HG02870 (cell line): Measurements from ENCODE around the gene SEC23B.
"Not testable (repeated sequence)": the region's sequence is repeated elsewhere in the genome, so short reads cannot be mapped to it uniquely, and the experiment has no call there.

Source experiments
- ATAC-seq: cut with Tn5 transposase; IDR thresholded peaks from one replicate; pipeline ENCODE4 v1.9.1; 2021; ENCODE audit warnings: mild to moderate bottlenecking, moderate library complexity; ENCODE audit not compliant: unreplicated experiment

The SEC23B gene

DNA sequence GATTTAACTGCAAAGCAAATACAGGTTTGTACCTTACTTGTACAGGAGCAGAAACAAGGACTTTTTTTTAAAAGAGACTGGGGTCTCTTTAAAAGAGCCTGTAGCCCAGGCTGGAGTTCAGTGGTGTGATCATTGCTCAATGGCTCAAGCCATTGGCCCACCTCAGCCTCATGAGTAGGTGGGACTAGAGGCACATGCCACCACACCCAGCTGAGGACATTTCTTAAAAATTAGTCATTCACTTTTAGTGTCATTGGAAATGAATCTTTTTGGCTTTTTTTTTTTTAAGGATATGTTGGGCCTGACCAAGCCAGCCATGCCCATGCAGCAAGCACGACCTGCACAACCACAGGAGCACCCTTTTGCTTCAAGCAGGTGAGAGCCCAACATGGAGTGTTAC, 16.9 kb downstream of the SEC23B start:
- ATAC-seq, result no peak

- not testable (repeated sequence) for ATAC-seq
These were observed 19.0 kb downstream of the SEC23B start for GRCh38 chr20:18526761-18527160.

- no peak for ATAC-seq
These were observed 19.6 kb downstream of the SEC23B start for GRCh38 chr20:18527339-18527738.

DNA sequence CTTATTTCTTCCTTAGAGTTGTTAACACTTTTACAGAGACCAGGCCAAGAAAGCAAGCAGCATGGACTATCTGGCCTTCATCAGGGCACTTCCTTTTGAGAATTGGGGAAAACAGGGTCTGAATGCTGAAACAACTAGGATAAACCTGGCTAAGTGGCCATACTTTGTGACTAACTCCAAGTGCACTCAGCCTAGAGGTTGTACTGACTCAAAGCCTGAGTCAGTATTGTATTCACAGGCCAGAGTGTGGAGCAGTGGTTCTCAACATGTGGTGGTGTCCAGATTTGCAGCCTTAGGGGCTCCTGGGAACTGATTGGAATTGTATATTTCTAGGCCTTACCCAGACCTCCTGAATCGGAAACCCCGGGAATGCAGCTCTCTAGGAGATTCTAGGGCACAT, 20.1 kb downstream of the SEC23B start:
- no peak for ATAC-seq

DNA sequence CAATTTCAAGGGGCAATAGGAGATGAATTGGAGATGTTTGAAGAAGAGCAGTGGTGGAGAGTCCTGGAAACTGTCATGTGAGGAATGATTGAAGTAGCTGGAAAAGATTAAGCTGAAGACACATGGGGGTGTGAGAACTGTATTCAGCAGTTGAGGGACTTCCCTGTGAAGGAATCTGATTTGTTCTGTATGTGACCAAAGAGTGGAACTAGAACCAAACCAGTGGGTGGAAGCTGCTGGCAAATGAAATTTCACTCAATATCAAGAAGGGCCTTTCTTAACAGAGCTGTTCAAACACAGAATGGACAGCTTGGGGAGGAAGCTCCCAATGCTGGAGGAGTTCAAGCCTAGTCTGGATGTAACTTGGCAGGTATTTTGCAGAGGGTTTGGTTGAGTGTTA, 21.3 kb downstream of the SEC23B start:
- no peak for ATAC-seq

- ATAC-seq, result no peak
These were observed 24.9 kb downstream of the SEC23B start for GRCh38 chr20:18532626-18533025.

GRCh38 chr20:18533491-18533890, 25.8 kb downstream of the SEC23B start:
- no peak for ATAC-seq

DNA sequence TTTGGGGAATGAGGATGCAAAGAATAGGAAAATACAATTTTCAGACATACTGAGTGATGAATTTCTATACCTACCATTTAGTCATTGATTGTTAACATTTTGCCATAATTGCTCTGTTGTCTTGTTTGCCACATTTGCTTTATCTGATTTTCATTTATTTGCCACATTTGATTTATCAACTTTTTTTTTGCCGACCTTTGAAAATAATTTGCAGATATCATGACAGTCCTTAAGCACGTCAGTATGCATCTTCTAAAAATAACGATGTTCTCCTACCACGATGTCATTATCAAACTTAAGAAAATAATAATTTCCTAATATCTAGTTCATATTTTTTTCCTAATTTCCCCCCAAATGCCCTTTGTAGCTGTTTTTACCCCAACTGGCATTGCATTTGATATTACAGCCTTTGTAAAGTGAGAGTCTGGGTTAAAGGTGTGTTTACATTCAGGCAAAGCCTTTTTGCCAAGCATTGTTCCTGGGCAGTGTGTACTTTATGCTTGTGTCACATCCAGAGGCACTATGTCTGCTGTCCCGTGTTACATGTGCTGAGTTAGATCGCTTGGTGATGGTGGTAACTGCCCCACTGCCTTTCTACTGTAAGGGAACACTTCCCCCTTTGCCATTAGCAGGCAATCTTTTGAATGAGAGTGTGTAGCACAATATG, 26.4 kb downstream of the SEC23B start:
- ATAC-seq, result no peak

GRCh38 chr20:18537651-18538050, 29.9 kb downstream of the SEC23B start:
- no peak for ATAC-seq

GRCh38 chr20:18541741-18542140, 34.0 kb downstream of the SEC23B start:
- no peak for ATAC-seq

DNA sequence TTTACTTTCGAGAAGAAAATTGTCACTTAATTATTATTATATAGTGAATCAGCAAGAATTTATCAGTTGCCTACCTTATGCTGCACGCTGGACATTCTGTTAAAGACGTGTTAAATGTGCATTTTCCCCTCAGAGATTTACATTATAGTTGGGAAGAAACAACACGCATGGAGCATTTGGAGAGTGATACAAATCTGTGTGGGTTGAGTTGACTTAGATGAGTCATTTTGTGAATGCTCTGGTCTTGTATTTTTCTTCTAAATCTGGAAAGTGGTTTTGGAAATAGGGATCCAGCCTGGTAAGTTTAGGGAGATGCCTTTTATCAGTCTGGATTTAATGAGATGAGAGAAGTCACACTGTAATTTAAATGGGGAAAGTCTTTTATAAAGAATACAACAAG, 35.5 kb downstream of the SEC23B start:
- ATAC-seq, result no peak

DNA sequence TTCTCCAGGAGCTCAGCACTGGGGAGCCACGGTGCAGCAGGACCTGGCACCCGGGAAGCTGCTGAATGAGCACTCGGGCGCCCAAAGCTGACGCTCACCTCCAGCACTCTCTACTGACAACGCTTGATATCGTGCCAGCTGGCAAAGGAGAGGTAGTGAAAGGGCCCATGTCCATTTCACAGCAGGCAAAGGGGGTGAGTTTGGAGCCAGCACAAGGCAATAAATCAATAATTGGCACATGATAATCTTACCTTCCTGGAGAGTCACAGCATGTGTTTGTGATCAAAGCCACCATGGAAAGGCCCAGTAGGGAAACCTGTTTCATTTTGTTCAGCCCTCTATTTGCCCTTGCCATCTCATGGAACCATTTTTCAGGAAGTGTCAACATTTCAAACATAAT, 36.2 kb downstream of the SEC23B start:
- ATAC-seq, result no peak

GRCh38 chr20:18545566-18545965, 37.8 kb downstream of the SEC23B start:
- no peak for ATAC-seq

DNA sequence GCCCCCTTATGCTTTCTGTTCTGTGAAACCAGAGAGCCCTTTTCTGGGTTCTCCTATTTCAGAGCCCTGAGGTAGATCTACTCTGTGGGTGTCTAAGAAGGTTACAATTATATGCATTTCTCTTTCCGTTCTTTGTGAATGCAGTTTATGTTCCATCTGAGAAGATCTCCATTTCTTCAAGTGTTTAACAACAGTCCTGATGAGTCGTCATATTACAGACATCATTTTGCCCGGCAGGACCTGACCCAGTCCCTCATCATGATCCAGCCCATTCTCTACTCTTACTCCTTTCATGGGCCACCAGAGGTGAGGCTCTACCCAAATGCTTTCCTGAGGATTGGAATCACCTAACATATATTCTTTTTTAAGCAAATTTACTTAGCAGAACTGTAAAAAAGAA, 40.7 kb downstream of the SEC23B start:
- no peak for ATAC-seq

DNA sequence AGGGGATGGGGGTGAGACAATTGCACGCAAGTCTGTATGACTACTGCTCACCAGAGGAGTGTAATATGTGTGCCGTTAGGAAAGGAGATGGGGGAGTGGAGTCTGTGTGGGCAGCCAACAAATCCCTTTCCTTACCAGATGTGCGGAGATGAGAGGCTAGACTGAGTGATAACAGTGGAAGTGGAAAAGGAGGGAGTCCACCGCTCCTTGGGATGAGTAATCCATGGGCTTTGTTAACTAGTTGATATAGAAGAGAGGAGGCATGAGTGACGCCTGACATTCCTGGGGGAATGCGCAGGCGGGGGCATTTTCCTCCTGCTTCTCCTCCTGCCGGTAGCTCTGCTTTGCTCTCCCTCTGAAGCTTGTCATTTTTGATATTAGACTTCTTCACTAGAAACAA, 46.0 kb downstream of the SEC23B start:
- no peak for ATAC-seq

GRCh38 chr20:18566892-18567738, 59.4 kb downstream of the SEC23B start, which contains the start of gene SMIM26:
TSS of gene SMIM26 (plus strand) at chr20:18567432. CDS start at chr20:18567479, 47 bp downstream.
- peak; percentile 99 for ATAC-seq

DNA sequence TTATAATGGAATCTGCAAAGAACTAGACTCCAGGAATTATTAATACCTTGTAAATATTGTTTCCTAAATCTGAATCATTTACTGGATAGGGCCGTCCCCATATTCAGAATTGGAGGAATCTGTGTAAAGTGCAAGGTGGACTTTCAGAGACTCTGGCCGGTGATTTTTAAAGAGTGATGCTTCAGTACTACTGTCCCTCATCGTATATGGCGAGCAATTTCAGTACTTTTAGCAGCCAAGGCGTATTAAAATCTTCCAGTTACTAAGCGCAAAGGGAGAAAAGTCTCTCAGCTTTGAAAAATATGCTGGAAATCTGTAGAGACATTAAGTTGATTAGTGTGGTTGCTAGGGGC, 60.0 kb downstream of the SEC23B start:
- peak; percentile 14 for ATAC-seq

- ATAC-seq, result no peak
These were observed 63.3 kb downstream of the SEC23B start for GRCh38 chr20:18571009-18571408.

GRCh38 chr20:18571578-18571977, 63.8 kb downstream of the SEC23B start:
- ATAC-seq, result no peak

- ATAC-seq, result no peak
These were observed 70.2 kb downstream of the SEC23B start for GRCh38 chr20:18577942-18578341.

- ATAC-seq, result no peak
These were observed 70.8 kb downstream of the SEC23B start for GRCh38 chr20:18578581-18578980.

- ATAC-seq, result no peak
These were observed 72.3 kb downstream of the SEC23B start for GRCh38 chr20:18580012-18580411.
